ENCODE measurements around the gene AKR7A3. TPM values are rescaled to one million over a fixed set of nuclear protein-coding genes. Genes with fewer than 3 reads are reported as not detected.

The AKR7A3 gene
- total and polyA plus RNA-seq, 10 of the 15 experiments (the other 5 are each of a cell fraction or from before 2014, with no cell fraction given) = 0.10 to 1.1 (median 0.25) TPM; not detected in 2

- POLR2A ChIA-PET = no interaction called here
- TF ChIP-seq POLR2AphosphoS2 (IDR thresholded peaks at IDR 0.05; ENCODE audit: low read depth, low read length) (peak; percentile 49; the same call in 1 of the 2 replicates), KDM1A (IDR thresholded peaks at IDR 0.05; ENCODE audit: borderline replicate concordance) (no peak), MEF2A (IDR thresholded peaks at IDR 0.05; ENCODE audit: insufficient read depth, low read depth, low read length) (no peak)
- in situ Hi-C loops (cut with MboI) = no loop called here
These were observed 42.0 kb upstream of the AKR7A3 start for GRCh38 chr1:19330449-19331135.

GRCh38 chr1:19329611-19330010, 41.0 kb upstream of the AKR7A3 start:
- peak; percentile 9 for TF ChIP-seq BCL3 (IDR thresholded peaks at IDR 0.05; ENCODE audit: borderline replicate concordance, insufficient read depth, low read depth, low read length, poor library complexity, severe bottlenecking)
- TF ChIP-seq NR2C1 (IDR thresholded peaks at IDR 0.05) = no peak
- Histone ChIP-seq H3K4me1 (ENCODE audit: control insufficient read depth, insufficient read depth, low read length) (no peaks in the 10 kb centered on the region), H4K20me1 (ENCODE audit: control insufficient read depth, insufficient read depth) (no peaks in the 10 kb centered on the region), H3K4me3 (no peak overlapping the region), H3K9ac (ENCODE audit: control insufficient read depth, insufficient read depth, low read length) (no peak overlapping the region), H3K79me2 (ENCODE audit: control insufficient read depth, insufficient read depth, low read length) (no peaks in the 10 kb centered on the region), H3K27ac (ENCODE audit: control insufficient read depth, insufficient read depth) (no peak overlapping the region), H2AFZ (ENCODE audit: control insufficient read depth, low read depth, low read length) (no peak overlapping the region), H3K9me3 (replicated peaks; ENCODE audit: control insufficient read depth, insufficient read depth, low read length) (no peaks in the 10 kb centered on the region), H3K4me2 (ENCODE audit: control insufficient read depth, insufficient read depth) (no peak overlapping the region), H3K36me3 (ENCODE audit: control insufficient read depth in 2 of 2, insufficient read depth in 2 of 2, low read length in 1 of 2) (peaks cover 4 to 10% of the 10 kb centered on the region in 2 experiments; a peak in 3 of 4 replicates), H3K27me3 (replicated peaks in 1 of 2; ENCODE audit: control insufficient read depth in 2 of 2, insufficient read depth in 2 of 2, low read length in 1 of 2) (no peaks in the 10 kb centered on the region)
- 94% methylated on average over 5 of the region's 5 CpGs for WGBS (ENCODE audit: insufficient coverage, insufficient replicate concordance, low lambda C conversion rate, missing lambda C conversion rate)
- CTCF ChIA-PET = interaction anchor here (2.7 kb wide), 1 partner anchor 13 kb away, joined by 9 read pairs; no protein-coding TSS in a partner anchor
- RAD21 ChIA-PET (ENCODE audit: unreplicated experiment) = no interaction called here
- FAIRE-seq (no peak), DNase-seq (ENCODE audit: low read depth, low spot score) (no peak), ATAC-seq (no peak)
- intact Hi-C loops (cut with micrococcal nuclease; ENCODE audit: unreplicated experiment) = no loop called here
- SMC1A ChIA-PET (ENCODE audit: uncharacterized antibody, unreplicated experiment) = no interaction called here
- POLR2A ChIA-PET = no interaction called here
- in situ Hi-C loops (cut with MboI) = no loop called here
- no TSS peak for BruUV-seq (replicated peaks)

More at GRCh38 chr1:19330449-19331135, 42.0 kb upstream of the AKR7A3 start:
- RAD21 ChIA-PET (ENCODE audit: unreplicated experiment) = no interaction called here
- Histone ChIP-seq H3K9me3 (replicated peaks; ENCODE audit: control insufficient read depth, insufficient read depth, low read length) (no peaks in the 10 kb centered on the region), H3K4me2 (ENCODE audit: control insufficient read depth, insufficient read depth) (no peak overlapping the region), H3K36me3 (ENCODE audit: control insufficient read depth in 2 of 2, insufficient read depth in 2 of 2, low read length in 1 of 2) (peaks cover 0 to 9% of the 10 kb centered on the region in 2 experiments; a peak in 2 of 4 replicates), H3K9ac (ENCODE audit: control insufficient read depth, insufficient read depth, low read length) (no peak overlapping the region), H4K20me1 (ENCODE audit: control insufficient read depth, insufficient read depth) (no peaks in the 10 kb centered on the region), H3K4me1 (ENCODE audit: control insufficient read depth, insufficient read depth, low read length) (no peaks in the 10 kb centered on the region), H3K4me3 (no peak overlapping the region), H3K79me2 (ENCODE audit: control insufficient read depth, insufficient read depth, low read length) (no peaks in the 10 kb centered on the region), H3K27me3 (replicated peaks in 1 of 2; ENCODE audit: control insufficient read depth in 2 of 2, insufficient read depth in 2 of 2, low read length in 1 of 2) (no peaks in the 10 kb centered on the region), H3K27ac (ENCODE audit: control insufficient read depth, insufficient read depth) (no peak overlapping the region), H2AFZ (ENCODE audit: control insufficient read depth, low read depth, low read length) (no peak overlapping the region)
- ATAC-seq = no peak
- 75% methylated on average over 14 of the region's 14 CpGs for WGBS (ENCODE audit: insufficient coverage, insufficient replicate concordance, low lambda C conversion rate, missing lambda C conversion rate)
- BruUV-seq (replicated peaks) = no TSS peak
- SMC1A ChIA-PET (ENCODE audit: uncharacterized antibody, unreplicated experiment) = no interaction called here
- intact Hi-C loops (cut with micrococcal nuclease; ENCODE audit: unreplicated experiment) = no loop called here
- DNase-seq (ENCODE audit: low read depth, low spot score) = no peak
- CTCF ChIA-PET = interaction anchor here (0.7 to 2.7 kb wide), 2 partner anchors 12 to 35 kb away, joined by 3 to 9 read pairs; no protein-coding TSS in a partner anchor
- no peak for FAIRE-seq

Measured in GM12878 (cell line).